Sigmoid colon (tissue), 7 donors: ENCODE results near the gene PTPRD. TPM values are rescaled to one million over a fixed set of nuclear protein-coding genes. Genes with fewer than 3 reads are reported as not detected.

ENCODE experiments used
- DNase-seq: peaks from one replicate; pipeline ENCODE4 v3.0.0-alpha.2; 2019
- H3K27ac ChIP-seq, 4 donors: fragments of 200-600 bp; sonication (generic); one replicate each; pipeline ENCODE4 v1.5.1; 2016 to 2019; ENCODE audit warnings: mild to moderate bottlenecking in 1 of 4
- H3K27me3 ChIP-seq, 3 donors: fragments of 200-600 bp; sonication (generic); one replicate each; pipeline ENCODE4 v1.5.1; 2019; ENCODE audit warnings: mild to moderate bottlenecking in 1 of 3
- H3K36me3 ChIP-seq, 4 donors: fragments of 200-600 bp; sonication (generic); one replicate each; pipeline ENCODE4 v1.5.1; 2016 to 2019
- H3K4me1 ChIP-seq, 4 donors: fragments of 200-600 bp; sonication (generic); one replicate each; pipeline ENCODE4 v1.5.1; 2017 to 2019
- H3K4me3 ChIP-seq, 4 donors: fragments of 200-600 bp; sonication (generic); one replicate each; pipeline ENCODE4 v1.5.1; 2017 to 2019; ENCODE audit warnings: mild to moderate bottlenecking in 2 of 4, moderate library complexity in 1 of 4
- H3K9me3 ChIP-seq, 4 donors: fragments of 200-600 bp in 3 of 4; sonication (generic) in 3 of 4; one replicate each; pipeline versions ENCODE4 v1.5.1 to v1.6.1; 2013 to 2019
- CTCF ChIP-seq, 4 experiments: fragments of 450-650 bp in 3 of 4; fragments of 200-600 bp in 1 of 4; IDR thresholded peaks; one replicate each; pipeline ENCODE4 v1.5.1; 2016 to 2019; ENCODE audit warnings: antibody characterized with exemption in 4 of 4, mild to moderate bottlenecking in 3 of 4, moderate library complexity in 2 of 4
- EP300 ChIP-seq, 4 donors: sonication (generic); formaldehyde crosslinking; IDR thresholded peaks; one replicate each; pipeline ENCODE4 v1.6.1; 2017; ENCODE audit warnings: antibody characterized with exemption in 4 of 4
- POLR2A ChIP-seq, 2 donors: fragments of 450-650 bp; IDR thresholded peaks; one replicate each; pipeline ENCODE4 v1.6.1; 2016; ENCODE audit warnings: antibody characterized with exemption in 2 of 2, mild to moderate bottlenecking in 2 of 2, moderate library complexity in 2 of 2
- POLR2AphosphoS5 ChIP-seq, 4 donors: sonication (generic); formaldehyde crosslinking; IDR thresholded peaks; one replicate each; pipeline ENCODE4 v1.6.1; 2017; ENCODE audit warnings: antibody characterized with exemption in 4 of 4
- WGBS, 2 donors: extraction: QIAGEN DNeasy Blood & Tissue Kit; methylation state at CpG; one replicate each; pipeline ENCODE4 v1.1.7; 2013; 5-methylcytosine and 5-hydroxymethylcytosine counted together
- intact Hi-C: fragments of 100-400 bp; cut with DNase I; formaldehyde crosslinking; loops from one replicate; pipeline ENCODE4 v1.15.1; 2023
- polyA plus RNA-seq, 3 donors: library from polyadenylated mRNA; stranded (reverse); fragments of 200-250 nt; gene quantifications; one replicate each; pipeline ENCODE4 v1.2.3, GENCODE V29; 2013
- total RNA-seq, 4 donors: library from RNA; depleted of rRNA; stranded (reverse); fragments of >200 nt; gene quantifications; one replicate each; pipeline ENCODE4 v1.1.0, GENCODE V29; 2016
- donor health status: healthy with polysubstance abuse.
- donor health status: Bipolar disorder and iron deficiency.
- donor health status: healthy.

PTPRD gene
- total and polyA plus RNA-seq, 7 donors = 1.2 to 18.3 (median 6.3) TPM

DNA sequence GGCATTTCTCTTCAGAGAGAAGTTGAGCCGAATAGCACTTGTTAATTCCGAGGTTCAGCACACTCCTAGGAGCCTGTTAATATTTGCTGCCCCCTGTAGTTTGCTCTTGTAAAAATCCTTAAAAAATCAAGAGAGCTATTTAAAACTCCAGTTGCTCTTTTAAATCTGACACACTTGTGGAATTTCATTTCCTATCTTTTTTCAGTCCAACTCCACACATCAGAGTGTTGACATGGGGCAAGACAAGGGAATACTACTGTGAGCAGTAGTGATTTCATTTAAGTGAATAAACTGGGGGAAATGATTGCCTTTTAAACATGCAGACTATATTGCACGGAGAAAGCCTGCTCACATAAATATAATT, 1717.0 kb downstream of the PTPRD start:
- H3K27ac ChIP-seq = no peak overlapping the region
- no peaks in the 10 kb centered on the region for H3K9me3 ChIP-seq
- H3K27me3 ChIP-seq = no peaks in the 10 kb centered on the region
- DNase-seq = no peak
- H3K36me3 ChIP-seq = no peaks in the 10 kb centered on the region
- TF ChIP-seq CTCF (IDR thresholded peaks at IDR 0.05) = peak in 2 of 4 experiments; percentile 33 to 40
- TF ChIP-seq EP300 (IDR thresholded peaks at IDR 0.05) = no peak
- no peaks in the 10 kb centered on the region for H3K4me1 ChIP-seq
- H3K4me3 ChIP-seq = no peak overlapping the region
- WGBS, 2 donors = 32 to 34% methylated on average over 3 of the region's 3 CpGs
- intact Hi-C loops = no loop called here

DNA sequence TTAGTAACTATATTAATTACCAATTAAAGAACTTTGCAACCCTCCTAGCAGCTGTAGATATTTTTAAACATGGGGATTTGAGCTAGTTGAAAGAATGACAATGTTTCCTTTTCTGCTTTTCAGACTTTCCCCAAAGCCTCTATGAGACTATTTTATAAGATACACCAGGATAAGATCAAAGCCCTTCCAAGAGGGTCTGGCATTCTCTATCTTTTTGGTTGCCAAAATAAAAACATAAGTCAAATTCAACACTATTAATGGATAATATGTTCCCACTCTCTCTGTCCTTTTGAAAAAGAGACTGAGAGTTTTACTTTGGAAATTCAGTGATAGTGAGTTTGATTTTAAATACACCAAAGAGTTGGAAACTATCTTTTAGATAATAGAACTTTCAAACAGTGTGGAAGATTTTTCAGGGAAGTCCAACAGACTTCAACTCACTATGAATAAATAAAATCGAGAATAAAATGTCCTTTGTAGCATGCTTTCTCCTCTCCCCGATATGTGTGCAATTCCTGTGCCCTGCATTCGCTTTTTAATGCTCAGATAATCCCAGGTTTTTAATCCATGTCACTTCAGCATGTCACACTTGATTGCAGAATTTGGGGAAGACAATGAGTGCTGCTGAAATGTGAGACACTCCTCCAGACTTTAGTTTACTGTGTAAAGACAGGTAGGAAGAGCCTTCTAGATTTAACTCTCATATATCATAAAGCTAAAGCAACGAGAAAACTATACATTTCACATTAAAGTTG, 1717.5 kb downstream of the PTPRD start:
- TF ChIP-seq CTCF (IDR thresholded peaks at IDR 0.05) (no peak), POLR2AphosphoS5 (IDR thresholded peaks at IDR 0.05) (no peak), EP300 (IDR thresholded peaks at IDR 0.05) (no peak), POLR2A (IDR thresholded peaks at IDR 0.05) (no peak)
- no peaks in the 10 kb centered on the region for H3K9me3 ChIP-seq
- no peaks in the 10 kb centered on the region for H3K27me3 ChIP-seq
- no peak overlapping the region for H3K27ac ChIP-seq
- H3K4me3 ChIP-seq = no peak overlapping the region
- no peak for DNase-seq
- H3K36me3 ChIP-seq = no peaks in the 10 kb centered on the region
- no peaks in the 10 kb centered on the region for H3K4me1 ChIP-seq
- intact Hi-C loops = no loop called here
- 8 to 47% methylated on average over 4 of the region's 4 CpGs for WGBS, 2 donors

- H3K4me1 ChIP-seq = no peaks in the 10 kb centered on the region
- no peak overlapping the region for H3K4me3 ChIP-seq
- DNase-seq = no peak
- intact Hi-C loops = no loop called here
- no peak overlapping the region for H3K27ac ChIP-seq
- no peak for TF ChIP-seq CTCF (IDR thresholded peaks at IDR 0.05)
- no peak for TF ChIP-seq POLR2A (IDR thresholded peaks at IDR 0.05)
- no peak for TF ChIP-seq POLR2AphosphoS5 (IDR thresholded peaks at IDR 0.05)
- TF ChIP-seq EP300 (IDR thresholded peaks at IDR 0.05) = no peak
- no peaks in the 10 kb centered on the region for H3K27me3 ChIP-seq
- no peaks in the 10 kb centered on the region for H3K9me3 ChIP-seq
- 55 to 57% methylated on average over 2 of the region's 2 CpGs for WGBS, 2 donors
- H3K36me3 ChIP-seq = no peaks in the 10 kb centered on the region
These were observed 1722.1 kb downstream of the PTPRD start for GRCh38 chr9:8890695-8891094.

DNA sequence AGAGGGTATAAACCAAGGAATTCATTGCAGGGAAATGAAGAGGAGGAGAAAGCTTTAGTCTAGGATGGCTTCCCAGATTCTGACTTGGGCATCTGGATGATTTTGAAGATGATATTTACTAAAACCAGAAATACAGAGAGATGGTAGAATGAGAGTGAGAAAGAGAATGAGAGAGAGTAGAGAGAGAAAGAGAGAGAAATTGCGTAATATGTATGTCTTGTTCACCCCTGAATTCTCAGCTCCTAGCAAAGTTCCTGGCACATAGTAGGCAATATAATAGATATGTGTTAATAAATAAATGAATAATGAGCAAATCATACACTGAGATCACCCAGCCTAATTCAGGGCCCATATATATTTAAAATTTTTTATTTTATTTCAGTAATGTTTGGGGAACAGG, 1723.7 kb downstream of the PTPRD start:
- Histone ChIP-seq H3K27me3 (no peaks in the 10 kb centered on the region), H3K4me3 (no peak overlapping the region), H3K27ac (no peak overlapping the region), H3K9me3 (no peaks in the 10 kb centered on the region), H3K36me3 (no peaks in the 10 kb centered on the region), H3K4me1 (no peaks in the 10 kb centered on the region)
- DNase-seq = no peak
- intact Hi-C loops = no loop called here
- TF ChIP-seq POLR2A (IDR thresholded peaks at IDR 0.05) (no peak), CTCF (IDR thresholded peaks at IDR 0.05) (no peak), EP300 (IDR thresholded peaks at IDR 0.05) (no peak), POLR2AphosphoS5 (IDR thresholded peaks at IDR 0.05) (no peak)
- WGBS, 2 donors = 98 to 100% methylated on average over 1 of the region's 1 CpG

DNA sequence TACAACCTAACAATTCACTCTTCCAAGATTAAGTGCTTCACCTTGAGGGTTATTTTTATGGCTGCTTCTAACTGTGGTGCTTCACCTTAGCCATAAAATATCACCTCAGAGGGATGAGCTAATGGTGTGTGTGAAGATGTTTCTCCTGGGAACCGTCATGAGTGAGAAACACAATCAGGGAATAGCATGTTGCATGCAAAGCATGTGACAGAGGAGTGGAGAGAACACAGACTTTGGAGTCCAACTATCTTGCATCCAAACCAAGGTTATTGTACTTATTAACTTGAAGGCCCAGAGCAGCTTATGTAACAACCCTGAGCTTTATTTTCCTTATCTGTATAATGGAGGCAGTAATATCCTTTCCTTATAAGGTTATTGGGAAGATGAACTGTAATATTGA, 1724.2 kb downstream of the PTPRD start:
- intact Hi-C loops = no loop called here
- Histone ChIP-seq H3K4me3 (no peak overlapping the region), H3K4me1 (no peaks in the 10 kb centered on the region), H3K27ac (no peak overlapping the region), H3K27me3 (no peaks in the 10 kb centered on the region), H3K9me3 (no peaks in the 10 kb centered on the region), H3K36me3 (no peaks in the 10 kb centered on the region)
- DNase-seq = no peak
- 23 to 71% methylated on average over 1 of the region's 1 CpG for WGBS, 2 donors
- TF ChIP-seq POLR2A (IDR thresholded peaks at IDR 0.05) = no peak
- TF ChIP-seq CTCF (IDR thresholded peaks at IDR 0.05) = no peak
- TF ChIP-seq POLR2AphosphoS5 (IDR thresholded peaks at IDR 0.05) = no peak
- no peak for TF ChIP-seq EP300 (IDR thresholded peaks at IDR 0.05)
